Epidermal melanocyte (primary cell): ENCODE measurements around the gene MC3R.
A peak's percentile ranks its signal among the peaks of the same experiment; 100 is the strongest.
"Not testable (repeated sequence)": the region's sequence is repeated elsewhere in the genome, so short reads cannot be mapped to it uniquely, and the experiment has no call there.

Experiments used
- DNase-seq: peaks from one replicate; pipeline ENCODE4 v3.0.0; 2011; ENCODE audit warnings: low spot score; ENCODE audit not compliant: insufficient read length

The MC3R gene

GRCh38 chr20:56247954-56248782 lies at the start of gene MC3R:
Gene MC3R (plus strand): TSS chr20:56248732. CDS start chr20:56248844, 112 bp downstream.
- DNase-seq, result peak; percentile 28

- DNase-seq, result no peak
Observed at GRCh38 chr20:56200456-56200855, 48.1 kb upstream of the MC3R start.

- no peak for DNase-seq
Observed at GRCh38 chr20:56202493-56203077, 45.9 kb upstream of the MC3R start.

GRCh38 chr20:56204206-56204605 lies 44.3 kb upstream of the MC3R start:
- no peak for DNase-seq

GRCh38 chr20:56205346-56205745 lies 43.2 kb upstream of the MC3R start:
- no peak for DNase-seq

GRCh38 chr20:56207656-56208055 lies 40.9 kb upstream of the MC3R start:
- no peak for DNase-seq

- no peak for DNase-seq
Observed at GRCh38 chr20:56208121-56208520, 40.4 kb upstream of the MC3R start.

GRCh38 chr20:56211051-56211450 lies 37.5 kb upstream of the MC3R start:
- no peak for DNase-seq

GRCh38 chr20:56212091-56212490 lies 36.4 kb upstream of the MC3R start:
- DNase-seq, result no peak

GRCh38 chr20:56213321-56213720 lies 35.2 kb upstream of the MC3R start:
- DNase-seq, result no peak

GRCh38 chr20:56215115-56215514 lies 33.4 kb upstream of the MC3R start:
- no peak for DNase-seq

- no peak for DNase-seq
Observed at GRCh38 chr20:56217829-56218228, 30.7 kb upstream of the MC3R start.

- DNase-seq, result not testable (repeated sequence)
Observed at GRCh38 chr20:56221186-56221585, 27.3 kb upstream of the MC3R start.

GRCh38 chr20:56222201-56222600 lies 26.3 kb upstream of the MC3R start:
- no peak for DNase-seq

GRCh38 chr20:56222945-56223344 lies 25.6 kb upstream of the MC3R start:
- DNase-seq, result no peak

- DNase-seq, result no peak
Observed at GRCh38 chr20:56223352-56223751, 25.2 kb upstream of the MC3R start.

GRCh38 chr20:56228021-56228420 lies 20.5 kb upstream of the MC3R start:
- no peak for DNase-seq

- no peak for DNase-seq
Observed at GRCh38 chr20:56229812-56230211, 18.7 kb upstream of the MC3R start.

GRCh38 chr20:56234110-56234509 lies 14.4 kb upstream of the MC3R start:
- no peak for DNase-seq

- no peak for DNase-seq
Observed at GRCh38 chr20:56237335-56237734, 11.2 kb upstream of the MC3R start.

- no peak for DNase-seq
Observed at GRCh38 chr20:56244259-56244658, 4.3 kb upstream of the MC3R start.

GRCh38 chr20:56245761-56246160 lies 2.8 kb upstream of the MC3R start:
- no peak for DNase-seq
